ENCODE results near the gene UNK.

DNA sequence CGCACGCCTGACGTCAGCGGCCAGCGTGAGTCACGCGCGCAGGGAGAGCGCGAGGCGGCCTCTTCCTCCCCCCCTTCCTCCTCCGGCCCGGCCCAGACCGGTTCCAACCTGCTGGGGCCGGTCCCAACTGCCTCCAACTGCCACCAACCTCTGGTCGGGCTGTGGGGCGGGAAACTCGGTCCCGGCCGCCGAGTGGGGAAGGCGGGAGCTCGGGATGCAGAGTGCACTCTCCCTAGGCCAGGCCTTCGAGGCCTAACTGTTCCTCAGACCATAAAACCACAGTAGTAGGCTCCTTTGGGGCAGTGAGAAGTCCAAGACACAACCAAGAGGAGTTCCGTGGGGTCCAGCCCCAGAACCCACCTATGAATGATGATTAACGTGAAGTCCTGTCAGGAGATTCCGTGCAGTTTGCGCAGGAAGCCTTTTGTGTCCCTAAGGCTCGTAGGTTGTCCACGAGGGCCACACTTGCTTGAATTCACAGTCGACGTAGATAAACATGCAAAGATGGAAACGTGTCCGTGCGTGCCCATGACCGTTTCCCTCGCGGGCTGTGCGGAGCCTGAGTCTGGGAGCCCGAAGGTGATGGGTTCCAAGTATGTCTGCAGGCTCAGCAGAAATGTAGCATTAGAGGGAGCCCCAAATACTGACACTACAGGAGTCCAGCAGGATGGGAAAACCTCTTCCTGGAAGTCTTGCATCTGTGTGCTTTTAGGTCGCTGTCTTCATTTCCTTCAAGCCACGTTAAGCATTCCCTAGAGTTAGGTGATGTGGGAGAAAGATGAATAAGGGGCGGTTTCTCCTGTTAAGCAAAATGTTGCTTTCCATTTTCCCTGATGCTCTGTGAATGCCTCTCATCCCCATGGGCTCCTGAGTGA is 647 bp downstream of the UNK start:
- no peak for TF ChIP-seq CTCF (IDR thresholded peaks at IDR 0.05)
- peak; percentile 67 to 81 for TF ChIP-seq POLR2A (IDR thresholded peaks at IDR 0.05)
- peak; percentile 92 to 96 (median 94) for TF ChIP-seq POLR2AphosphoS5 (IDR thresholded peaks at IDR 0.05)
- TF ChIP-seq EP300 (IDR thresholded peaks at IDR 0.05): peak; percentile 93 to 99 (median 98)

Measured in sigmoid colon (tissue), 4 donors.